ENCODE data around the gene SND1.
"Not testable (repeated sequence)": the region's sequence is repeated elsewhere in the genome, so short reads cannot be mapped to it uniquely, and the experiment has no call there.

SND1 gene

GRCh38 chr7:127901895-127902703, 250.1 kb downstream of the SND1 start:
- no peak overlapping the region for H3K4me3 ChIP-seq (ENCODE audit: severe bottlenecking)
- DNase-seq (ENCODE audit: low spot score) (no peak), ATAC-seq (ENCODE audit: low read depth) (no peak)
- no peaks in the 10 kb centered on the region for H3K9me3 ChIP-seq (ENCODE audit: severe bottlenecking)
- H3K4me1 ChIP-seq (ENCODE audit: insufficient read depth, poor library complexity, severe bottlenecking): peaks cover 13% of the 10 kb centered on the region
- H3K36me3 ChIP-seq (ENCODE audit: low read depth): peaks cover 12% of the 10 kb centered on the region
- no peaks in the 10 kb centered on the region for H3K27me3 ChIP-seq (ENCODE audit: insufficient read depth, poor library complexity, severe bottlenecking)
- no peak overlapping the region for H3K27ac ChIP-seq (ENCODE audit: poor library complexity, severe bottlenecking)
- TF ChIP-seq, protein P1, sequence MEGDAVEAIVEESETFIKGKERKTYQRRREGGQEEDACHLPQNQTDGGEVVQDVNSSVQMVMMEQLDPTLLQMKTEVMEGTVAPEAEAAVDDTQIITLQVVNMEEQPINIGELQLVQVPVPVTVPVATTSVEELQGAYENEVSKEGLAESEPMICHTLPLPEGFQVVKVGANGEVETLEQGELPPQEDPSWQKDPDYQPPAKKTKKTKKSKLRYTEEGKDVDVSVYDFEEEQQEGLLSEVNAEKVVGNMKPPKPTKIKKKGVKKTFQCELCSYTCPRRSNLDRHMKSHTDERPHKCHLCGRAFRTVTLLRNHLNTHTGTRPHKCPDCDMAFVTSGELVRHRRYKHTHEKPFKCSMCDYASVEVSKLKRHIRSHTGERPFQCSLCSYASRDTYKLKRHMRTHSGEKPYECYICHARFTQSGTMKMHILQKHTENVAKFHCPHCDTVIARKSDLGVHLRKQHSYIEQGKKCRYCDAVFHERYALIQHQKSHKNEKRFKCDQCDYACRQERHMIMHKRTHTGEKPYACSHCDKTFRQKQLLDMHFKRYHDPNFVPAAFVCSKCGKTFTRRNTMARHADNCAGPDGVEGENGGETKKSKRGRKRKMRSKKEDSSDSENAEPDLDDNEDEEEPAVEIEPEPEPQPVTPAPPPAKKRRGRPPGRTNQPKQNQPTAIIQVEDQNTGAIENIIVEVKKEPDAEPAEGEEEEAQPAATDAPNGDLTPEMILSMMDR (IDR thresholded peaks at IDR 0.05; ENCODE audit: poor library complexity, severe bottlenecking): no peak

- H3K4me1 ChIP-seq (ENCODE audit: insufficient read depth, poor library complexity, severe bottlenecking); ATAC-seq (ENCODE audit: low read depth); DNase-seq (ENCODE audit: low spot score); H3K9me3 ChIP-seq (ENCODE audit: severe bottlenecking); H3K4me3 ChIP-seq (ENCODE audit: severe bottlenecking); H3K27ac ChIP-seq (ENCODE audit: poor library complexity, severe bottlenecking); H3K27me3 ChIP-seq (ENCODE audit: insufficient read depth, poor library complexity, severe bottlenecking): not testable (repeated sequence)
- H3K36me3 ChIP-seq (ENCODE audit: low read depth): peaks cover 12% of the 10 kb centered on the region
Observed at GRCh38 chr7:127902753-127903152, 250.8 kb downstream of the SND1 start.

DNA sequence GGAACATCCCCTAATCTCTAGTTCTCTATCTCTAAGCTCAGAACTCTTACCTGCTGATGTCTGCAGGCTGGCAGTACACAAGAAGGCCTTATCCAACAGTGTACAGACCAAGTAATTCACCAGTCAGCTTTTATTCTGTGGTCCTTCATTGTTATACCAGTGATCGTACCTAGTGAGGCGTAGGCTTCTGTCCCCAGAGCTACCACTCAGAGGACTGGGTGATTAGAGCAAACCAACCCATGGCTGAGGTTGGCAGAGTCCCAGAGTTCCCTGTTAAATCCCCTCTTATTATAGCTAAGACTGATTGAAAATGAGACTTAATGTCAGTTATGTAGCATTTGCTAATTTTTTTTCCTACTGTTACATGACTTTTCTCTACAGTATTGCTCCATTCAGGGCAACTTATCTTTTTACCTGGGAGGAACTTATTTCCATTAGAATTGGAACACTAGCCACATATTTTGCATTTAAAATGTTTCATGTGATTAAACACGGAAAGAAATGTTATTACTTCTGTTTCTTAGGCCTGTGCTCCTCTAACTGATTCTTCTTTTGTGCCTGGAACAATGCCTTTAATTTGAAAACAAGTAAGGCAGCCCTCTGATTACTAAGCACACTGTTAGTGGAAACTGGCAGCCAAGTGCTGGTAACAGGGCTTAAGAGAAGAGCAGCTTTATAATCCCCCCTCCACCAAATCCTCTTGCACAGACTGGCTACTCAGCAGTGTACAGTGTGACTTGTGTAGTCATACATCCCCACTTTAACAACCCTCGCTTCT, 252.1 kb downstream of the SND1 start:
- Histone ChIP-seq H3K27ac (ENCODE audit: poor library complexity, severe bottlenecking) (no peak overlapping the region), H3K27me3 (ENCODE audit: insufficient read depth, poor library complexity, severe bottlenecking) (no peaks in the 10 kb centered on the region), H3K36me3 (ENCODE audit: low read depth) (peaks cover 12% of the 10 kb centered on the region), H3K4me1 (ENCODE audit: insufficient read depth, poor library complexity, severe bottlenecking) (no peaks in the 10 kb centered on the region), H3K9me3 (ENCODE audit: severe bottlenecking) (no peaks in the 10 kb centered on the region), H3K4me3 (ENCODE audit: severe bottlenecking) (no peak overlapping the region)
- no peak for DNase-seq (ENCODE audit: low spot score)
- TF ChIP-seq, protein P1 (IDR thresholded peaks at IDR 0.05; ENCODE audit: poor library complexity, severe bottlenecking): no peak
- ATAC-seq (ENCODE audit: low read depth): no peak

- H3K4me3 ChIP-seq (ENCODE audit: severe bottlenecking): no peak overlapping the region
- no peaks in the 10 kb centered on the region for H3K27me3 ChIP-seq (ENCODE audit: insufficient read depth, poor library complexity, severe bottlenecking)
- no peaks in the 10 kb centered on the region for H3K4me1 ChIP-seq (ENCODE audit: insufficient read depth, poor library complexity, severe bottlenecking)
- TF ChIP-seq, protein P1 (IDR thresholded peaks at IDR 0.05; ENCODE audit: poor library complexity, severe bottlenecking): no peak
- no peak overlapping the region for H3K27ac ChIP-seq (ENCODE audit: poor library complexity, severe bottlenecking)
- H3K36me3 ChIP-seq (ENCODE audit: low read depth): peaks cover 12% of the 10 kb centered on the region
- DNase-seq (ENCODE audit: low spot score) (no peak), ATAC-seq (ENCODE audit: low read depth) (no peak)
- H3K9me3 ChIP-seq (ENCODE audit: severe bottlenecking): no peaks in the 10 kb centered on the region
Observed at GRCh38 chr7:127904670-127904985, 252.6 kb downstream of the SND1 start.

DNA sequence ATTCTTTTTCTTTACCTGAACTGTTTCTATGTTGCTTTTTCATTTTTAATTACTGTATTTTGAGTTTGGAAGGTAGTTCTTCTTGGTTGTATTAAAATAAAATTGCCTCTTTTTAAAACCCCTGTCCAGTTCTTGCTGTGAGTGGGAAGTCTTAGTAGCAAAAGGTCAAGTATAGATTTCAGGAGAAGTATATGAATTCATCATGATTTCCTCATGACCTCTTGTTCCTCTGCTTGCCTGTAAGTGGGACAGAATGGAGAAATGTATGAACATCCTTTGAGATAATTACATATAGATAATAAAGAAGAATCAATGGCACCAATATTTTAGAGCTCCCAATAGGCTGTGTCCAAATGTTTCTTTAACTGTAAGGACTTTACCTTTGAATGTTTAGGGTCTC, 253.0 kb downstream of the SND1 start:
- Histone ChIP-seq H3K27me3 (ENCODE audit: insufficient read depth, poor library complexity, severe bottlenecking) (no peaks in the 10 kb centered on the region), H3K36me3 (ENCODE audit: low read depth) (peaks cover 12% of the 10 kb centered on the region), H3K4me3 (ENCODE audit: severe bottlenecking) (no peak overlapping the region), H3K27ac (ENCODE audit: poor library complexity, severe bottlenecking) (no peak overlapping the region), H3K9me3 (ENCODE audit: severe bottlenecking) (no peaks in the 10 kb centered on the region), H3K4me1 (ENCODE audit: insufficient read depth, poor library complexity, severe bottlenecking) (no peaks in the 10 kb centered on the region)
- TF ChIP-seq, protein P1 (IDR thresholded peaks at IDR 0.05; ENCODE audit: poor library complexity, severe bottlenecking): no peak
- ATAC-seq (ENCODE audit: low read depth) (no peak), DNase-seq (ENCODE audit: low spot score) (no peak)
